Measurements from ENCODE around the gene NRP2.

NRP2 gene

GRCh38 chr2:205754285-205754923 lies 72.1 kb downstream of the NRP2 start:
- Histone ChIP-seq H3K4me2 (ENCODE audit: low read depth, low read length, poor library complexity, severe bottlenecking) (no peak overlapping the region), H3K36me3 (ENCODE audit: insufficient read depth, low read length) (no peaks in the 10 kb centered on the region), H3K9ac (ENCODE audit: low read depth, low read length, poor library complexity, severe bottlenecking) (no peak overlapping the region), H3K4me1 (ENCODE audit: insufficient read depth, low read length, poor library complexity, severe bottlenecking) (no peaks in the 10 kb centered on the region), H3F3A (ENCODE audit: low read depth) (no peaks in the 10 kb centered on the region), H3K9me3 (ENCODE audit: insufficient read depth, low read depth, low read length) (no peaks in the 10 kb centered on the region), H2AFZ (ENCODE audit: low read length) (no peak overlapping the region), H4K20me1 (ENCODE audit: insufficient read depth, low read length, poor library complexity, severe bottlenecking) (no peaks in the 10 kb centered on the region), H3K9me2 (replicated peaks; ENCODE audit: low read depth, low read length) (no peaks in the 10 kb centered on the region), H3K4me3 (ENCODE audit: low read length, poor library complexity, severe bottlenecking) (no peak overlapping the region), H3K79me2 (ENCODE audit: insufficient read depth, low read length) (no peaks in the 10 kb centered on the region), H3K27me3 (ENCODE audit: insufficient read depth, low read length, poor library complexity, severe bottlenecking) (peaks cover 5% of the 10 kb centered on the region)
- no peak for TF ChIP-seq EZH2phosphoT487 (IDR thresholded peaks at IDR 0.05; ENCODE audit: borderline replicate concordance)
- TF ChIP-seq CTCF (conservative IDR thresholded peaks at IDR 0.05; ENCODE audit: low read length), result no peak

GRCh38 chr2:205754924-205755321 lies 72.6 kb downstream of the NRP2 start:
- Histone ChIP-seq H3K4me1 (ENCODE audit: insufficient read depth, low read length, poor library complexity, severe bottlenecking) (no peaks in the 10 kb centered on the region), H3K4me2 (ENCODE audit: low read depth, low read length, poor library complexity, severe bottlenecking) (no peak overlapping the region), H3K79me2 (ENCODE audit: insufficient read depth, low read length) (no peaks in the 10 kb centered on the region), H3K36me3 (ENCODE audit: insufficient read depth, low read length) (no peaks in the 10 kb centered on the region), H3K27me3 (ENCODE audit: insufficient read depth, low read length, poor library complexity, severe bottlenecking) (peaks cover 1% of the 10 kb centered on the region), H2AFZ (ENCODE audit: low read length) (no peak overlapping the region), H3F3A (ENCODE audit: low read depth) (no peaks in the 10 kb centered on the region), H3K4me3 (ENCODE audit: low read length, poor library complexity, severe bottlenecking) (no peak overlapping the region), H3K9me3 (ENCODE audit: insufficient read depth, low read depth, low read length) (no peaks in the 10 kb centered on the region), H3K9me2 (replicated peaks; ENCODE audit: low read depth, low read length) (no peaks in the 10 kb centered on the region), H3K9ac (ENCODE audit: low read depth, low read length, poor library complexity, severe bottlenecking) (no peak overlapping the region), H4K20me1 (ENCODE audit: insufficient read depth, low read length, poor library complexity, severe bottlenecking) (no peaks in the 10 kb centered on the region)
- TF ChIP-seq EZH2phosphoT487 (IDR thresholded peaks at IDR 0.05; ENCODE audit: borderline replicate concordance), result no peak
- no peak for TF ChIP-seq CTCF (conservative IDR thresholded peaks at IDR 0.05; ENCODE audit: low read length)

- no peaks in the 10 kb centered on the region for H3K4me1 ChIP-seq (ENCODE audit: insufficient read depth, low read length, poor library complexity, severe bottlenecking)
- H3K4me2 ChIP-seq (ENCODE audit: low read depth, low read length, poor library complexity, severe bottlenecking), result no peak overlapping the region
- H3K36me3 ChIP-seq (ENCODE audit: insufficient read depth, low read length), result no peaks in the 10 kb centered on the region
- no peaks in the 10 kb centered on the region for H3K27me3 ChIP-seq (ENCODE audit: insufficient read depth, low read length, poor library complexity, severe bottlenecking)
- no peak overlapping the region for H3K4me3 ChIP-seq (ENCODE audit: low read length, poor library complexity, severe bottlenecking)
- no peak overlapping the region for H2AFZ ChIP-seq (ENCODE audit: low read length)
- H3F3A ChIP-seq (ENCODE audit: low read depth), result no peaks in the 10 kb centered on the region
- TF ChIP-seq EZH2phosphoT487 (IDR thresholded peaks at IDR 0.05; ENCODE audit: borderline replicate concordance), result no peak
- no peak for TF ChIP-seq CTCF (conservative IDR thresholded peaks at IDR 0.05; ENCODE audit: low read length)
- H4K20me1 ChIP-seq (ENCODE audit: insufficient read depth, low read length, poor library complexity, severe bottlenecking), result no peaks in the 10 kb centered on the region
- H3K9me2 ChIP-seq (replicated peaks; ENCODE audit: low read depth, low read length), result no peaks in the 10 kb centered on the region
- H3K79me2 ChIP-seq (ENCODE audit: insufficient read depth, low read length), result no peaks in the 10 kb centered on the region
- H3K9me3 ChIP-seq (ENCODE audit: insufficient read depth, low read depth, low read length), result no peaks in the 10 kb centered on the region
- H3K9ac ChIP-seq (ENCODE audit: low read depth, low read length, poor library complexity, severe bottlenecking), result no peak overlapping the region
These were observed 73.6 kb downstream of the NRP2 start for GRCh38 chr2:205755923-205756322.
